ENCODE measurements around the gene PRPSAP2. TPM values are rescaled to one million over a fixed set of nuclear protein-coding genes. Genes with fewer than 3 reads are reported as not detected.

Gene PRPSAP2
- total RNA-seq, 6 experiments from 2014 or later = 20.4 to 27.2 (median 23.1) TPM

- H3K36me3 Mint-ChIP-seq (ENCODE audit: low read depth) = peaks cover 13% of the 10 kb centered on the region; the same call in 1 of the 2 replicates
- H3K4me1 Mint-ChIP-seq (ENCODE audit: low read depth) = peaks cover 16% of the 10 kb centered on the region
- H3K9me3 Mint-ChIP-seq = no peaks in the 10 kb centered on the region
- no peak overlapping the region for H3K27ac Mint-ChIP-seq
- no peaks in the 10 kb centered on the region for H3K27me3 Mint-ChIP-seq (ENCODE audit: insufficient read depth)
- no peak for DNase-seq
- H3K4me3 Mint-ChIP-seq = no peak overlapping the region
- TF ChIP-seq CTCF (IDR thresholded peaks at IDR 0.05) = no peak
Observed at GRCh38 chr17:18976201-18976600, 118.3 kb downstream of the PRPSAP2 start.

- no peak overlapping the region for H3K27ac Mint-ChIP-seq
- H3K4me1 Mint-ChIP-seq (ENCODE audit: low read depth) = peaks cover 25% of the 10 kb centered on the region
- DNase-seq = no peak
- TF ChIP-seq CTCF (IDR thresholded peaks at IDR 0.05) = no peak
- H3K36me3 Mint-ChIP-seq (ENCODE audit: low read depth) = peaks cover 13% of the 10 kb centered on the region; the same call in 1 of the 2 replicates
- no peak overlapping the region for H3K4me3 Mint-ChIP-seq
- H3K9me3 Mint-ChIP-seq = no peaks in the 10 kb centered on the region
- no peaks in the 10 kb centered on the region for H3K27me3 Mint-ChIP-seq (ENCODE audit: insufficient read depth)
Observed at GRCh38 chr17:18977021-18977420, 119.1 kb downstream of the PRPSAP2 start.

DNA sequence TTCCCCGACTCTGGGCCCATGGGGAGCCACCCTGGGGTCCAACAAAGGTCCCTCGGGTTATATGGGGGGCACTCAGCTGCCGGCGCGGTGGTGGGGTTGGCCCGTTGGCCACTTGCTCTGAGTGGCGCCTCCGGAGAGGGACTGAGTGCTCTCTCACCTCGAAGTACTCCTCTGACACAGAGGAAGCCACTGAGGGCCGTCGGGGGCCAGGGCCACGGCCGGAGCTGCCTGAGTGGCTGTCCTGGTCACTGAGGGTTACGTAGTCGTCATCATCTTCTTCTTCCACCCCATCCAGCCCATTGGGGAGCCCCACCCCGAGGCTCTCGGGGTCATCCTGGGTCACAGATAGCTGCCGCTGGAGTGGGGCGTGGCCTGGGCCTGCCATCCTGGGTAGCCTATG, 119.7 kb downstream of the PRPSAP2 start:
- peaks cover 31% of the 10 kb centered on the region for H3K4me1 Mint-ChIP-seq (ENCODE audit: low read depth)
- H3K27me3 Mint-ChIP-seq (ENCODE audit: insufficient read depth) = no peaks in the 10 kb centered on the region
- H3K27ac Mint-ChIP-seq = no peak overlapping the region
- H3K4me3 Mint-ChIP-seq = no peak overlapping the region
- DNase-seq = no peak
- H3K36me3 Mint-ChIP-seq (ENCODE audit: low read depth) = peaks cover 13% of the 10 kb centered on the region; the same call in 1 of the 2 replicates
- no peak for TF ChIP-seq CTCF (IDR thresholded peaks at IDR 0.05)
- H3K9me3 Mint-ChIP-seq = no peaks in the 10 kb centered on the region

DNA sequence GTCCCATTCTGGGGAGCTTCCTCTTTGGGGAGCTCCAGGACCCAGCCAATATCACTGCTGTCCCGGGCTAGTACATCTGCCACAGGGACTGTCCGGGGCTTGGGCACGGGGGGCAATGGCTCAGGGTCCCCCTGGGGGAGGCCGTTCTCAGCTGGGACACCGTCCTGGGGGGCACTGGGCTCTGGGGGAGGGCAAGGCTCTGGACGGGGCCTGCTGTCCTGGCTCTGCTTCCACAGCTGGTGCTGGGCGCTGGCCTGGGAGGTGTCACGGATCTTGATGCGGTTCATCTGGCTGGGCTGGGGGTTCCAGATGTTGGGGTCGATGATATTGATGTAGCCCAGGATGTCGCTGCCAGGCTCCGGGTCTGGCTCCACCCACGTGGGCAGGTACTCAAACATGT, 120.1 kb downstream of the PRPSAP2 start:
- no peak for DNase-seq
- H3K4me3 Mint-ChIP-seq = no peak overlapping the region
- no peaks in the 10 kb centered on the region for H3K27me3 Mint-ChIP-seq (ENCODE audit: insufficient read depth)
- H3K27ac Mint-ChIP-seq = no peak overlapping the region
- H3K9me3 Mint-ChIP-seq = no peaks in the 10 kb centered on the region
- no peak for TF ChIP-seq CTCF (IDR thresholded peaks at IDR 0.05)
- H3K36me3 Mint-ChIP-seq (ENCODE audit: low read depth) = peaks cover 13% of the 10 kb centered on the region; the same call in 1 of the 2 replicates
- H3K4me1 Mint-ChIP-seq (ENCODE audit: low read depth) = peaks cover 35% of the 10 kb centered on the region

DNA sequence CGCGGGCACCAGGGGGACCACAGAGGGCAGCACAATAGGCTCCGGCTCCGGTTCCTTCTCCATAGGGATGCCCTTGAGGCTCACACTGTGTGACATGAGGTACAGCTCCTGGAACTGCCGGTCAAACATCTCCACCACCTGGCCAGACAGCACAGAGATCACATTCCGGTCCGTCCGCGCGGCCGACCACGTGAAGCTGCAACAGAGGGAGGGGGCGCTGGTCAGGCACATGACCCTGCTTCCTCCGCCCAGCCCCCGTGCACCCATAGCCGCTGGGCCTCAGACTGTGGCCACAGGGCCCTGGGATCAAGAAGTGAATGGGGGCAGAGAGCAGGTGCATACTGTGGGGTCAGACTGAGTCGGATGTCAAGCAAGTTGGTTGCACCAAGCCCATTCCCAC, 120.7 kb downstream of the PRPSAP2 start:
- DNase-seq = no peak
- no peaks in the 10 kb centered on the region for H3K9me3 Mint-ChIP-seq

More for the DNA sequence above, 120.7 kb downstream of the PRPSAP2 start:
- H3K4me3 Mint-ChIP-seq = no peak overlapping the region
- no peak for TF ChIP-seq CTCF (IDR thresholded peaks at IDR 0.05)
- H3K36me3 Mint-ChIP-seq (ENCODE audit: low read depth) = peaks cover 13% of the 10 kb centered on the region; the same call in 1 of the 2 replicates
- H3K27me3 Mint-ChIP-seq (ENCODE audit: insufficient read depth) = no peaks in the 10 kb centered on the region
- no peak overlapping the region for H3K27ac Mint-ChIP-seq
- peaks cover 40% of the 10 kb centered on the region for H3K4me1 Mint-ChIP-seq (ENCODE audit: low read depth)

Other genes starting within 250 kb of the PRPSAP2 start
- not detected for gene TBC1D28, start 213.7 kb upstream of the PRPSAP2 start, total RNA-seq (2021; fragmentation: NEBNext Ultra II Directional; extraction: Animal tissue kit (Norgen Biotek cat#: 25700))
- gene FOXO3B, start 175.8 kb upstream of the PRPSAP2 start, total RNA-seq (2021; fragmentation: NEBNext Ultra II Directional; extraction: Animal tissue kit (Norgen Biotek cat#: 25700)) = 1 to 10 TPM; 2.4 to 3.7 (median 3.3) TPM
- under 1 TPM in 2 of 6 experiments, not detected in 4; 0.05 to 0.07 TPM for gene FBXW10, start 114.1 kb upstream of the PRPSAP2 start, total RNA-seq (2021; fragmentation: NEBNext Ultra II Directional; extraction: Animal tissue kit (Norgen Biotek cat#: 25700))
- 10 to 100 TPM; 50.0 to 65.2 (median 59.6) TPM for gene TVP23B, start 76.9 kb upstream of the PRPSAP2 start, total RNA-seq (2021; fragmentation: NEBNext Ultra II Directional; extraction: Animal tissue kit (Norgen Biotek cat#: 25700))
- gene SLC5A10, start 94.0 kb downstream of the PRPSAP2 start, total RNA-seq (2021; fragmentation: NEBNext Ultra II Directional; extraction: Animal tissue kit (Norgen Biotek cat#: 25700)) = not detected
- gene FAM83G, start 146.6 kb downstream of the PRPSAP2 start, total RNA-seq (2021; fragmentation: NEBNext Ultra II Directional; extraction: Animal tissue kit (Norgen Biotek cat#: 25700)) = 10 to 100 TPM; 21.0 to 24.0 (median 21.7) TPM
- under 1 TPM in 3 of 6 experiments, not detected in 3; 0.10 to 0.48 (median 0.14) TPM for gene GRAP, start 188.8 kb downstream of the PRPSAP2 start, total RNA-seq (2021; fragmentation: NEBNext Ultra II Directional; extraction: Animal tissue kit (Norgen Biotek cat#: 25700))